HCT116 (cell line): ENCODE measurements around the gene OR2AP1. TPM values are rescaled to one million over a fixed set of nuclear protein-coding genes. Genes with fewer than 3 reads are reported as not detected.

Experiments used
- ATAC-seq: fragments of 200-7000 bp; cut with Tn5 transposase; 2 replicates; pipeline ENCODE4 v1.9.1; 2020; ENCODE audit warnings: mild to moderate bottlenecking, moderate library complexity
- BruUV-seq: library from RNA; stranded (reverse); fragments of 400-500 nt; replicated peaks from 2 replicates; lab custom pipeline; 2021; lab: Mats Ljungman, UMichigan
- CTCF ChIA-PET: fragments of 300-600 bp; sonication (Branson Sonifier 250); formaldehyde crosslinking; loops from one replicate; lab custom pipeline; 2021; ENCODE audit warnings: antibody characterized with exemption; lab: Charles Lee
- POLR2A ChIA-PET: fragments of 300-600, 350-600 bp; sonication (Branson Sonifier 250); formaldehyde crosslinking; loops from one replicate; lab custom pipeline; 2021; ENCODE audit warnings: antibody characterized with exemption; lab: Charles Lee
- RAD21 ChIA-PET, 2 experiments: fragments of 300-600 bp; sonication (Branson Sonifier 250); formaldehyde crosslinking; loops; one replicate each; lab custom pipeline; 2023; ENCODE audit warnings: low total read pairs in 2 of 2; ENCODE audit not compliant: uncharacterized antibody in 2 of 2, unreplicated experiment in 2 of 2, low non-redundant PET in 1 of 2; lab: Charles Lee
- DNase-seq: peaks from one replicate; pipeline ENCODE4 v3.0.0-alpha.2; 2010; ENCODE audit warnings: low read depth, low spot score
- H2AFZ ChIP-seq: fragments of 200-600 bp; shearing (Covaris generic), sonication (generic); 2 replicates; pipeline ENCODE4 v1.6.1; 2017; ENCODE audit warnings: low read depth, mixed run types, mixed read lengths, antibody characterized with exemption, low read length; ENCODE audit not compliant: poor library complexity, severe bottlenecking
- H3K27ac ChIP-seq: 2 replicates; pipeline ENCODE4 v1.5.1; 2012; ENCODE audit warnings: low read depth, low read length
- H3K27me3 ChIP-seq: fragments of 200-600 bp; sonication (generic); 2 replicates; pipeline ENCODE4 v1.6.1; 2016; ENCODE audit warnings: mixed run types, low read length, mixed read lengths; ENCODE audit not compliant: insufficient read depth
- H3K36me3 ChIP-seq, 2 experiments: fragments of 200-500 bp in 1 of 2; fragments of 200-600 bp in 1 of 2; sonication (Bioruptor generic) in 1 of 2; sonication (generic) in 1 of 2; 2 replicates each; pipeline versions ENCODE4 v1.5.1 to v1.6.1; 2014 to 2016; ENCODE audit warnings: low read length in 2 of 2, inconsistent platforms in 1 of 2, mixed read lengths in 1 of 2, mixed run types in 1 of 2; ENCODE audit not compliant: insufficient read depth in 2 of 2, control insufficient read depth in 1 of 2
- H3K4me1 ChIP-seq, 2 experiments: fragments of 200-600 bp in 1 of 2; sonication (generic) in 1 of 2; 2 replicates each; pipeline versions ENCODE4 v1.5.1 to v1.6.1; 2012 to 2017; ENCODE audit warnings: low read length in 2 of 2, inconsistent platforms in 1 of 2, mild to moderate bottlenecking in 1 of 2, mixed read lengths in 1 of 2, mixed run types in 1 of 2, moderate library complexity in 1 of 2; ENCODE audit not compliant: insufficient read depth in 2 of 2, control insufficient read depth in 1 of 2
- H3K4me2 ChIP-seq: fragments of 200-600 bp; sonication (generic); 2 replicates; pipeline ENCODE4 v1.6.1; 2017; ENCODE audit warnings: mixed run types, low read length, mixed read lengths
- H3K4me3 ChIP-seq, 2 experiments: fragments of 200-600 bp in 1 of 2; sonication (generic) in 1 of 2; replicated peaks in 1 of 2; 2 replicates each; pipeline ENCODE4 v1.5.1; 2011 to 2016; ENCODE audit warnings: low read length in 2 of 2, control low read depth in 1 of 2, low read depth in 1 of 2, mild to moderate bottlenecking in 1 of 2, mixed read lengths in 1 of 2, mixed run types in 1 of 2
- H3K79me2 ChIP-seq: fragments of 200-600 bp; sonication (generic); 2 replicates; pipeline ENCODE4 v1.6.1; 2017; ENCODE audit warnings: mild to moderate bottlenecking, mixed run types, low read length, moderate library complexity, mixed read lengths; ENCODE audit not compliant: insufficient read depth
- H3K9ac ChIP-seq: fragments of 200-600 bp; sonication (generic); 2 replicates; pipeline ENCODE4 v1.6.1; 2016; ENCODE audit warnings: low read length, mixed read lengths
- H3K9me2 ChIP-seq: fragments of 200-600 bp; sonication (generic), shearing (Covaris generic); 2 replicates; pipeline ENCODE4 v1.6.1; 2017; ENCODE audit warnings: mixed run types, mild to moderate bottlenecking, moderate library complexity; ENCODE audit not compliant: insufficient read depth
- H3K9me3 ChIP-seq, 2 experiments: fragments of 200-500 bp in 1 of 2; fragments of 200-600 bp in 1 of 2; sonication (Bioruptor generic) in 1 of 2; sonication (generic) in 1 of 2; 2 replicates each; pipeline ENCODE4 v1.6.1; 2014 to 2017; ENCODE audit warnings: low read length in 2 of 2, mixed read lengths in 2 of 2, inconsistent platforms in 1 of 2, low read depth in 1 of 2, mild to moderate bottlenecking in 1 of 2, mixed run types in 1 of 2, moderate library complexity in 1 of 2; ENCODE audit not compliant: control insufficient read depth in 1 of 2, insufficient read depth in 1 of 2
- H4K20me1 ChIP-seq: fragments of 200-600 bp; sonication (generic), shearing (Covaris generic); 2 replicates; pipeline ENCODE4 v1.6.1; 2017; ENCODE audit warnings: mixed run types, mild to moderate bottlenecking, moderate library complexity; ENCODE audit not compliant: insufficient read depth
- CEBPB ChIP-seq: IDR thresholded peaks from 2 replicates; pipeline ENCODE4 v1.6.1; 2012; ENCODE audit warnings: low read depth
- EGR1 ChIP-seq: IDR thresholded peaks from 2 replicates; pipeline ENCODE4 v1.6.1; 2012; ENCODE audit warnings: low read depth
- ELF1 ChIP-seq: IDR thresholded peaks from 2 replicates; pipeline ENCODE4 v1.6.1; 2012; ENCODE audit warnings: low read depth, borderline replicate concordance
- EZH2 ChIP-seq: fragments of 200-600 bp; sonication (generic); IDR thresholded peaks from 2 replicates; pipeline ENCODE4 v1.6.1; 2017; ENCODE audit warnings: antibody characterized with exemption, mixed run types
- EZH2phosphoT487 ChIP-seq: fragments of 200-600 bp; IDR thresholded peaks from 2 replicates; pipeline ENCODE4 v1.6.1; 2018; ENCODE audit warnings: antibody characterized with exemption, borderline replicate concordance
- JUND ChIP-seq: IDR thresholded peaks from 2 replicates; pipeline ENCODE4 v1.6.1; 2012
- POLR2A ChIP-seq: IDR thresholded peaks from 2 replicates; pipeline ENCODE4 v1.7.0; 2011; ENCODE audit warnings: borderline replicate concordance; ENCODE audit not compliant: insufficient read depth, insufficient read length; ENCODE audit errors: extremely low read depth
- REST ChIP-seq: IDR thresholded peaks from 2 replicates; pipeline ENCODE4 v1.6.1; 2012; ENCODE audit warnings: low read depth
- SIN3A ChIP-seq: IDR thresholded peaks from 2 replicates; pipeline ENCODE4 v1.6.1; 2012; ENCODE audit warnings: low read depth
- SP1 ChIP-seq: IDR thresholded peaks from 2 replicates; pipeline ENCODE4 v1.6.1; 2012; ENCODE audit warnings: low read depth
- SRF ChIP-seq: IDR thresholded peaks from 2 replicates; pipeline ENCODE4 v1.6.1; 2012; ENCODE audit warnings: low read depth
- ZNF274 ChIP-seq: fragments of 200-500 bp; sonication (Bioruptor generic); IDR thresholded peaks from 2 replicates; pipeline ENCODE4 v1.6.1; 2014; ENCODE audit warnings: mild to moderate bottlenecking, low read depth, low read length, inconsistent platforms
- intact Hi-C: fragments of 100-400 bp; cut with micrococcal nuclease; formaldehyde crosslinking; loops from 2 replicates; pipeline ENCODE4 v1.10.0; 2022
- total RNA-seq: library from RNA; stranded (reverse); gene quantifications from one replicate; pipeline ENCODE4 v1.2.1, GENCODE V29; 2021; ENCODE audit not compliant: unreplicated experiment
- TF ChIP-seq, protein P1 (sequence below): IDR thresholded peaks from 2 replicates; pipeline ENCODE4 v1.6.1; 2012

The OR2AP1 gene
- total RNA-seq, 1 experiment from 2014 or later: not detected

GRCh38 chr12:55612646-55613045, 40.4 kb downstream of the OR2AP1 start:
- intact Hi-C loops: loop anchor here (10.0 kb wide), 1 partner anchor 218 kb away; no protein-coding TSS in a partner anchor
- no peak overlapping the region for H3K27ac ChIP-seq
- TF ChIP-seq EZH2phosphoT487 (no peak), JUND (no peak), SIN3A (no peak), SRF (no peak), REST (no peak), ELF1 (no peak), ZNF274 (no peak), POLR2A (no peak), CEBPB (no peak), EGR1 (no peak), EZH2 (no peak), SP1 (no peak)
- TF ChIP-seq, protein P1, sequence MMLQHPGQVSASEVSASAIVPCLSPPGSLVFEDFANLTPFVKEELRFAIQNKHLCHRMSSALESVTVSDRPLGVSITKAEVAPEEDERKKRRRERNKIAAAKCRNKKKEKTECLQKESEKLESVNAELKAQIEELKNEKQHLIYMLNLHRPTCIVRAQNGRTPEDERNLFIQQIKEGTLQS: no peak
- TF ChIP-seq, all 23 proteins: peak for 0
- no peaks in the 10 kb centered on the region for H3K79me2 ChIP-seq
- no peaks in the 10 kb centered on the region for H4K20me1 ChIP-seq
- H3K4me1 ChIP-seq: no peaks in the 10 kb centered on the region
- H3K27me3 ChIP-seq: peaks cover 30% of the 10 kb centered on the region
- H3K9me2 ChIP-seq: no peaks in the 10 kb centered on the region
- ChIA-PET CTCF (no interaction called here), RAD21 (no interaction called here), POLR2A (no interaction called here)
- H3K4me2 ChIP-seq: no peak overlapping the region
- H3K4me3 ChIP-seq: no peak overlapping the region
- DNase-seq: no peak
- ATAC-seq: no peak
- BruUV-seq: no TSS peak
- no peaks in the 10 kb centered on the region for H3K36me3 ChIP-seq
- peaks cover 4 to 13% of the 10 kb centered on the region in 2 experiments; a peak in 2 of 4 replicates for H3K9me3 ChIP-seq
- H2AFZ ChIP-seq: no peak overlapping the region
- no peak overlapping the region for H3K9ac ChIP-seq
